Subcutaneous adipose tissue (tissue), 4 donors: Measurements from ENCODE around the gene TMSB10. TPM values are rescaled to one million over a fixed set of nuclear protein-coding genes. Genes with fewer than 3 reads are reported as not detected.

ENCODE experiments used
- total RNA-seq, 4 donors: library from RNA; depleted of rRNA; stranded (reverse); fragments of >200 nt; gene quantifications; one replicate each; pipeline ENCODE4 v1.1.0, GENCODE V29; 2016
- TF ChIP-seq, protein P1 (sequence below): fragments of 450-650 bp; IDR thresholded peaks from one replicate; pipeline ENCODE4 v1.5.1; 2016; ENCODE audit warnings: low read depth, mild to moderate bottlenecking, control low read depth, antibody characterized with exemption, moderate library complexity

TMSB10 gene
- total RNA-seq, 4 donors from 2014 or later: 4,028 to 7,366 (median 5,247) TPM

DNA sequence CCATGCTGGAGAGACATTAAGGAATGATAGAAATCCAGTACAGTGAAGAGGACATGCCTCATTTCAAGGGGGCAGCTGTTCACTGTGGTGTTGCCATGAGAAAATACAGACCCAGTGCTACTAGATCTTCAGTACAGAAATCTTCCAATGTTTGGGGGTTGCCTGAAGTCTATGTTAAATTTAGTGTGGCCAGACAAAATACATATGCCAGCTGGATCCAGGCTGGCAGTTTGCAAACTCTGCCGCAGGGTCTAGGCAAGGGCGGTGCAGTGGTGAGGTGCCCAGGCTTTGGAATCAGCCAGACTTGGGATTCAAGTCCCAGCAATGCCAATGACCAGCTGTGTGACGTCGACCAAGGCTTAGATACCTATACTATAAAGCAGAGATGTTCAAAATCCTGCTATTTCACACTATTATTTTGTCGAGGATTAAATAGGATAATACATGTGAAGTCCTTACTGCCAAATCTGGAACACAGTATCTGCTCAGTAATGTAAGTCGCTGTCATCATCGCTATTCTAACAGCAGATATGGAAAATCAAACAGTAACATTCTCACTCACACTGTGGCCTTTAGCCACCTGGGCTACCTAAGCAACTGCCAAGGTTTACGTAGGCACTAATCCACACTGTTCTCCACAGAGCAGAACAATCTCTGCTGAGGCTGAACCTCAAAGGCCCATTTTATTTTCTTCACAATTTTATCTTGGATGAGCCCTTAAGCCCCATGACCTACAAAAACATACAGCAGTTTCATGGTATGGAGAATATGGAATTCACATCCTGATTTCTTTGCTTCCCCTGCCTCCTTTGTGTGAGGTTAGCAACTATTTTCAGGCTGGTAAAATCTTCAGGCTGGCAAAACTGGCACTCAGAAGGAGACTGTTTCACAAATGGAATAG lies 5.9 kb upstream of the TMSB10 start:
- TF ChIP-seq, protein P1, sequence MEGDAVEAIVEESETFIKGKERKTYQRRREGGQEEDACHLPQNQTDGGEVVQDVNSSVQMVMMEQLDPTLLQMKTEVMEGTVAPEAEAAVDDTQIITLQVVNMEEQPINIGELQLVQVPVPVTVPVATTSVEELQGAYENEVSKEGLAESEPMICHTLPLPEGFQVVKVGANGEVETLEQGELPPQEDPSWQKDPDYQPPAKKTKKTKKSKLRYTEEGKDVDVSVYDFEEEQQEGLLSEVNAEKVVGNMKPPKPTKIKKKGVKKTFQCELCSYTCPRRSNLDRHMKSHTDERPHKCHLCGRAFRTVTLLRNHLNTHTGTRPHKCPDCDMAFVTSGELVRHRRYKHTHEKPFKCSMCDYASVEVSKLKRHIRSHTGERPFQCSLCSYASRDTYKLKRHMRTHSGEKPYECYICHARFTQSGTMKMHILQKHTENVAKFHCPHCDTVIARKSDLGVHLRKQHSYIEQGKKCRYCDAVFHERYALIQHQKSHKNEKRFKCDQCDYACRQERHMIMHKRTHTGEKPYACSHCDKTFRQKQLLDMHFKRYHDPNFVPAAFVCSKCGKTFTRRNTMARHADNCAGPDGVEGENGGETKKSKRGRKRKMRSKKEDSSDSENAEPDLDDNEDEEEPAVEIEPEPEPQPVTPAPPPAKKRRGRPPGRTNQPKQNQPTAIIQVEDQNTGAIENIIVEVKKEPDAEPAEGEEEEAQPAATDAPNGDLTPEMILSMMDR: no peak

DNA sequence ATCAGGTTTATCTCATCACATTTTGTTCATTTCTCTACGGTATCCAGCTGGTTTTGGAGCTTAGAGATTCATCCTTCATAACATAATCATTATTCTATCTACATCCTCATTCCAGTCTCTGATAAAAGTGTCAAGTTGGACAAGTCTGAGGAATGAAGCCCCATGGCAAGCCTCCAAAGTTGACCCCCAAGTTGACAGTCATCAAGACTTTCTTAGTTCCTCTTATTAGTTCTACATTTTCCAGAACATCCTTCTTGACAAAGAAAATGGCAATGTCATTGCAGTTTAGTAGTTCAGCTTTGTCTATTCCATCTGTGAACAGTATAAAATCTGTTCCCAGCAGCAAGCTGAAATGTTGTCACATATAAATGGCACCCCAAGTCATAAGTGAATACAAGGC lies 4.5 kb upstream of the TMSB10 start:
- TF ChIP-seq, protein P1: no peak

DNA sequence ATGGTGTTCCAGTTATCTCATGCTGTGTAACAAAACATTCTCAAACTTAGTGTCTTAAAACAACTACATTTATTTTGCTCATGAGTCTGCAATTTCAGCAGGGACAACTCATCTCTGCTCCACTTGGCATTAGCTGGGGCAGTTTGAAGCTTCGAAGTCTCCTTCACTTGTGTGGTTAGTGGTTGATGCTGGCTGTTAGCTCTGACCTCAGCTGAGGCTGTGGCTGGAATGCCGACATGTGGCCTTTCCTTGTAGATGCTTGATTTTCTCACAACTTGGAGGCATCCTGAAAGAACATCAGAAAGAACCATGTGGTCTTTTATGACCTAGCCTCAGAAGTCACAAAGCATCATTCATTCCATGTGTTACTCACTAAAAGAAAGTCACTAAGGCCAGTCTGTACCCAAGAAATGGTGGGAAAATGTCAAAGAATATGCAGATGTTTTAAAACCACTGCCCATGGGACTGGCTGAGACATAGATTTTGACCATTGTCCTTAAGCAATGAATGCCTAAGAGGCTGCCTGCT lies 3.8 kb upstream of the TMSB10 start:
- TF ChIP-seq, protein P1: no peak

DNA sequence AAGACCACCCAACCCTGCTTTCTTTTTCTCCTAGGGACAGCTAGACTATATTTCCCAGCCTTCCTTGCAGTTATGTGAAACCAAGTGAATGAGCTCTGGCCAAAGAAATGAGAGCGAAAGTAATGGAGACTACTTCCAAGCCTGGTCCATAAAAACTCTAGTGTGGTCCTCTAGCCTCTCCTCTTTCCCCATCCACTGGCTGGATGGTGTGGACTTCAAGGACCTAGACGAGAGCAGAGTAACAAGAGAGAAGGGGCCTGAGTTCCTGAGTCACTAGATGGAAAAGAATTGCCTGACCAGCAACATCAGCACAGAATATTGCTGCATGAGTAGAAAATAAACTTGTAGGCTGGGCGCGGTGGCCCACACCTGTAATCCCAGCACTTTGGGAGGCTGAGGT lies 2.9 kb upstream of the TMSB10 start:
- TF ChIP-seq, protein P1: no peak

DNA sequence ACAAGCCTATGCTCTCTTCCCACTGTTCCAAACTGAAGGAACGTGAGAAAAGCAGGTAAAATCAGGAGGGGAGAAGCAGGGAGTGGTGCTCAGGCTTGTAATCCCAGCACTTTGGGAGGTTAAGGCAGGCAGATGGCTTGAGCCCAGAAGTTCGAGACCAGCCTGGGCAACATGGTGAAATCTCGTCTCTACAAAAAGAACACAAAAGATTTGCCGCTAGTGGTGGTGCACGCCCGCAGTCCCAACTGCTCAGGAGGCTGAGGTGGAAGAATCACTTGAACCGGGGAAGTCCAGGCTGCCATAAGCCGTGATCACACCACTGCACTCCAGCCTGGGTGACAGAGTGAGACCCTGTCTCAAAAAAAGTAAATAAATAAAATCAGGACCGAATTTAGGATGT lies 1.3 kb upstream of the TMSB10 start:
- TF ChIP-seq, protein P1: no peak

DNA sequence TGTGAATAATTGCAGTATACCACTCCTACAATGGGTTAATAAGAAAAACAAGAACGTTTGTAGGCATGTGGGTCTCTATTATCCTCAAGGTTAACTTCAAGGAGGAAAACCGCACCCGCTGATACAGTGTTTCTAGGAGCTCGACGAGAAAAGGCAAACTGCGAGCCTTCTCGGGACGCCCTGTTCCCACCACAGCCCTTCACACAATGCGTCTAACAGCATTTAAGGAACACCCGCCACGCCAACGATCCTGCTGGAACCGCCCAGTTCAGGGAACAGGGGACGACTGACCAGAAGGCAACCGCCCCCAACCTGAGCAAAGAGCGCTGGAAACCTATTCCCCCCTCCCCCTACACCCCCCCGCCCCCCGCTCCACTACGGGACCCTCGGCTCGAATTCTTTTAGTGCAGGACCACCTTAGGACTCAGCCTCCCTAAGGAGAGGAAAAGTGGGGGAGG lies 710 bp upstream of the TMSB10 start:
- TF ChIP-seq, protein P1: no peak

DNA sequence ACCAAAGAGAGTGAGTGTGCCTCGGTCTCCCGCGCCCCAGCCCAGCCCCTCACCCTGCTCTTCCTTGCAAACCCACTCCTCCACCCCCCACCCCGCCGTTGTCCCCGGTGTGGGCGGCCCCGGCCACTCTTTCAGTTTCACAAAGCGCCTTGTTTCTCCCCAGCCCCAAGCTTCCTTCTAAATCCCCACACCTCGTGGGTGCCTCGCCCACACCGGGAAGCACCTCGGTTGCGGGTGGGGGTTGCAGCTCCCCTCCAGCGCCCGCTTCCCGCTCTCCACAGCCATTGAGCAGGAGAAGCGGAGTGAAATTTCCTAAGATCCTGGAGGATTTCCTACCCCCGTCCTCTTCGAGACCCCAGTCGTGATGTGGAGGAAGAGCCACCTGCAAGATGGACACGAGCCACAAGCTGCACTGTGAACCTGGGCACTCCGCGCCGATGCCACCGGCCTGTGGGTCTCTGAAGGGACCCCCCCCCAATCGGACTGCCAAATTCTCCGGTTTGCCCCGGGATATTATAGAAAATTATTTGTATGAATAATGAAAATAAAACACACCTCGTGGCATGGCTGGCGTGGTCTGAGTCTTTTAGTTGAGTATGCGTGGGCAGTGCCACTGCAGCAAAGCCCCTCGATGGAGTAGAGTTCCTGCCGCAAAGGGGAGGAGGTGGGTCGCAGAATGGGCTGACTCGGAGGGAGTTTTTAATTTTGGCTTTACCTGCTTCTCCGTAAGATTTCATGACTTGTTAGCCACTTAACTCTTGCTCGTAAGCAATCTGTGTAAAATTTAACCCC lies 848 bp downstream of the TMSB10 start:
- TF ChIP-seq, protein P1: no peak
